Measurements from ENCODE around the gene DNM2.
"Not testable (repeated sequence)": the region's sequence is repeated elsewhere in the genome, so short reads cannot be mapped to it uniquely, and the experiment has no call there.

DNM2 gene

GRCh38 chr19:10752237-10752912 is 34.5 kb downstream of the DNM2 start:
- no peak for DNase-seq (ENCODE audit: low read depth in 2 of 2)

- no peak for DNase-seq (ENCODE audit: low read depth in 2 of 2)
These were observed 35.2 kb downstream of the DNM2 start for GRCh38 chr19:10752913-10753704.

- DNase-seq (ENCODE audit: low read depth in 2 of 2), result no peak
These were observed 38.5 kb downstream of the DNM2 start for GRCh38 chr19:10756371-10756770.

- no peak for DNase-seq (ENCODE audit: low read depth in 2 of 2)
These were observed 38.9 kb downstream of the DNM2 start for GRCh38 chr19:10756791-10757190.

GRCh38 chr19:10758050-10758449 is 40.2 kb downstream of the DNM2 start:
- DNase-seq (ENCODE audit: low read depth in 2 of 2), result not testable (repeated sequence)

- DNase-seq (ENCODE audit: low read depth in 2 of 2), result no peak
These were observed 41.1 kb downstream of the DNM2 start for GRCh38 chr19:10758978-10759377.

GRCh38 chr19:10760273-10760944 is 42.5 kb downstream of the DNM2 start:
- DNase-seq (ENCODE audit: low read depth in 2 of 2), result peak; percentile 12 to 27

- no peak for DNase-seq (ENCODE audit: low read depth in 2 of 2)
These were observed 43.8 kb downstream of the DNM2 start for GRCh38 chr19:10761443-10762250.

GRCh38 chr19:10762656-10763055 is 44.8 kb downstream of the DNM2 start:
- DNase-seq (ENCODE audit: low read depth in 2 of 2), result no peak

GRCh38 chr19:10763411-10763810 is 45.5 kb downstream of the DNM2 start:
- DNase-seq (ENCODE audit: low read depth in 2 of 2), result no peak

GRCh38 chr19:10763828-10764339 is 46.0 kb downstream of the DNM2 start:
- no peak for DNase-seq (ENCODE audit: low read depth in 2 of 2)

- DNase-seq (ENCODE audit: low read depth in 2 of 2), result no peak
These were observed 46.5 kb downstream of the DNM2 start for GRCh38 chr19:10764340-10764894.

- DNase-seq (ENCODE audit: low read depth in 2 of 2), result no peak
These were observed 48.3 kb downstream of the DNM2 start for GRCh38 chr19:10766049-10766623.

GRCh38 chr19:10766671-10767201 is 48.9 kb downstream of the DNM2 start:
- no peak for DNase-seq (ENCODE audit: low read depth in 2 of 2)

- DNase-seq (ENCODE audit: low read depth in 2 of 2), result no peak
These were observed 49.8 kb downstream of the DNM2 start for GRCh38 chr19:10767726-10768125.

- no peak for DNase-seq (ENCODE audit: low read depth in 2 of 2)
These were observed 50.5 kb downstream of the DNM2 start for GRCh38 chr19:10768369-10768768.

- no peak for DNase-seq (ENCODE audit: low read depth in 2 of 2)
These were observed 51.1 kb downstream of the DNM2 start for GRCh38 chr19:10768936-10769335.

GRCh38 chr19:10769533-10770491 is 51.9 kb downstream of the DNM2 start:
- DNase-seq (ENCODE audit: low read depth in 2 of 2), result no peak

- DNase-seq (ENCODE audit: low read depth in 2 of 2), result no peak
These were observed 56.1 kb downstream of the DNM2 start for GRCh38 chr19:10773969-10774368.

- no peak for DNase-seq (ENCODE audit: low read depth in 2 of 2)
These were observed 57.0 kb downstream of the DNM2 start for GRCh38 chr19:10774893-10775292.
